H1 (cell line): ENCODE measurements around the gene GLI1.

Experiments used
- ATF3 ChIP-seq: IDR thresholded peaks from 2 replicates; pipeline ENCODE4 v1.6.1; 2011; ENCODE audit warnings: low read depth, mild to moderate bottlenecking, low read length; ENCODE audit not compliant: insufficient read depth
- CBX5 ChIP-seq: fragments of 300-800, 300-1000 bp; sonication (generic); IDR thresholded peaks from 2 replicates; pipeline ENCODE4 v1.7.1; 2016; ENCODE audit warnings: antibody characterized with exemption, low read length, low read depth
- CEBPB ChIP-seq: IDR thresholded peaks from 2 replicates; pipeline ENCODE4 v1.6.1; 2012; ENCODE audit warnings: low read depth, low read length
- CHD2 ChIP-seq: IDR thresholded peaks from 2 replicates; pipeline ENCODE4 v1.6.1; 2012; ENCODE audit warnings: low read length, improper control_type of control experiment
- CREB1 ChIP-seq: IDR thresholded peaks from 2 replicates; pipeline ENCODE4 v1.6.1; 2012; ENCODE audit warnings: inconsistent platforms
- CTCF ChIP-seq, 3 experiments: IDR thresholded peaks; 1 replicate in 2 of 3; 2 replicates in 1 of 3; pipeline versions ENCODE4 v1.5.1 to v1.6.1; 2011; ENCODE audit warnings: low read length in 3 of 3, mild to moderate bottlenecking in 3 of 3, inconsistent platforms in 2 of 3, low read depth in 1 of 3, moderate library complexity in 1 of 3; ENCODE audit not compliant: insufficient read depth in 1 of 3; ENCODE audit errors: control extremely low read depth in 1 of 3
- EZH2 ChIP-seq: fragments of 200-600 bp; sonication (generic); IDR thresholded peaks from 2 replicates; pipeline ENCODE4 v1.7.1; 2012; ENCODE audit warnings: low read depth, mild to moderate bottlenecking, moderate library complexity, low read length, inconsistent platforms; ENCODE audit not compliant: severe bottlenecking
- FOSL1 ChIP-seq: IDR thresholded peaks from 2 replicates; pipeline ENCODE4 v1.6.1; 2011; ENCODE audit warnings: mild to moderate bottlenecking, low read depth, low read length, moderate library complexity; ENCODE audit not compliant: insufficient read depth
- KDM5A ChIP-seq: fragments of 200-600 bp; IDR thresholded peaks from 2 replicates; pipeline ENCODE4 v1.7.1; 2012; ENCODE audit warnings: mild to moderate bottlenecking, low read length, inconsistent platforms, mixed read lengths
- POLR2A ChIP-seq, 2 experiments: IDR thresholded peaks; 1 replicate in 1 of 2; 2 replicates in 1 of 2; pipeline ENCODE4 v1.6.1; 2011; ENCODE audit warnings: low read depth in 2 of 2, low read length in 2 of 2, mild to moderate bottlenecking in 2 of 2; ENCODE audit errors: control extremely low read depth in 1 of 2
- RBBP5 ChIP-seq: IDR thresholded peaks from 2 replicates; pipeline ENCODE4 v1.7.1; 2012; ENCODE audit warnings: low read depth, mild to moderate bottlenecking, inconsistent platforms, low read length, moderate library complexity, borderline replicate concordance
- RFX5 ChIP-seq: IDR thresholded peaks from 2 replicates; pipeline ENCODE4 v1.6.1; 2011; ENCODE audit warnings: low read depth, low read length, improper control_type of control experiment, borderline replicate concordance
- USF2 ChIP-seq: IDR thresholded peaks from 2 replicates; pipeline ENCODE4 v1.6.1; 2011; ENCODE audit warnings: low read length, improper control_type of control experiment

- TF ChIP-seq CREB1 (no peak), CTCF (IDR thresholded peaks at IDR 0.05; ENCODE audit: control extremely low read depth in 1 of 3, insufficient read depth in 1 of 3, low read depth in 1 of 3, low read length in 3 of 3) (no peak), POLR2A (IDR thresholded peaks at IDR 0.05; ENCODE audit: control extremely low read depth in 1 of 2, low read depth in 2 of 2, low read length in 2 of 2) (no peak; a peak in 1 of 3 replicates), FOSL1 (no peak), CHD2 (no peak), CBX5 (no peak), KDM5A (no peak), RFX5 (no peak), EZH2 (no peak), ATF3 (no peak), RBBP5 (no peak), USF2 (no peak), CEBPB (no peak)
Measured at GRCh38 chr12:57488402-57489156, 29.0 kb downstream of the GLI1 start.
